Gastroesophageal sphincter (tissue), 4 donors: ENCODE measurements around the gene COL6A2. TPM values are rescaled to one million over a fixed set of nuclear protein-coding genes. Genes with fewer than 3 reads are reported as not detected.
"Not testable (repeated sequence)": the region's sequence is repeated elsewhere in the genome, so short reads cannot be mapped to it uniquely, and the experiment has no call there.

Experiments
- ATAC-seq: fragments of 150-250 bp; one replicate; pipeline ENCODE4 v1.9.1; 2016; ENCODE audit warnings: mild to moderate bottlenecking, moderate library complexity
- H3K27ac ChIP-seq, 4 donors: fragments of 200-600 bp; sonication (generic) in 3 of 4; 1 replicate in 3 of 4; 2 replicates in 1 of 4; pipeline ENCODE4 v1.5.1; 2016 to 2019
- H3K27me3 ChIP-seq: fragments of 200-600 bp; sonication (generic); one replicate; pipeline ENCODE4 v1.5.1; 2019
- H3K36me3 ChIP-seq, 2 donors: fragments of 200-600 bp; sonication (generic); one replicate each; pipeline ENCODE4 v1.5.1; 2019; ENCODE audit warnings: control low read depth in 1 of 2
- H3K4me1 ChIP-seq, 3 donors: fragments of 200-600 bp; sonication (generic); 1 replicate in 2 of 3; 2 replicates in 1 of 3; pipeline ENCODE4 v1.5.1; 2016 to 2019; ENCODE audit warnings: control low read depth in 2 of 3
- H3K4me3 ChIP-seq, 2 donors: fragments of 200-600 bp; sonication (generic); one replicate each; pipeline ENCODE4 v1.5.1; 2019; ENCODE audit warnings: mild to moderate bottlenecking in 1 of 2, moderate library complexity in 1 of 2
- H3K9me3 ChIP-seq, 3 donors: fragments of 200-600 bp; sonication (generic); one replicate each; pipeline ENCODE4 v1.5.1; 2017 to 2019; ENCODE audit warnings: control low read depth in 2 of 3
- CTCF ChIP-seq, 4 experiments: fragments of 200-600 bp in 2 of 4; fragments of 450-650 bp in 2 of 4; sonication (generic) in 1 of 4; IDR thresholded peaks; one replicate each; pipeline ENCODE4 v1.5.1; 2017 to 2019; ENCODE audit warnings: antibody characterized with exemption in 4 of 4, mild to moderate bottlenecking in 2 of 4, moderate library complexity in 2 of 4
- EP300 ChIP-seq: sonication (generic); formaldehyde crosslinking; IDR thresholded peaks from one replicate; pipeline ENCODE4 v1.6.1; 2017; ENCODE audit warnings: antibody characterized with exemption, mild to moderate bottlenecking
- POLR2A ChIP-seq, 2 donors: fragments of 450-650 bp; IDR thresholded peaks; one replicate each; pipeline ENCODE4 v1.6.1; 2017; ENCODE audit warnings: antibody characterized with exemption in 2 of 2, mild to moderate bottlenecking in 2 of 2, moderate library complexity in 1 of 2
- POLR2AphosphoS5 ChIP-seq: sonication (generic); formaldehyde crosslinking; IDR thresholded peaks from one replicate; pipeline ENCODE4 v1.6.1; 2017; ENCODE audit warnings: antibody characterized with exemption
- WGBS, 2 donors: methylation state at CpG; one replicate each; pipeline ENCODE4 v1.1.5; 2018; ENCODE audit warnings: low coverage in 1 of 2; 5-methylcytosine and 5-hydroxymethylcytosine counted together
- total RNA-seq, 4 donors: library from RNA; depleted of rRNA; stranded (reverse); fragments of >200 nt; gene quantifications; one replicate each; pipeline ENCODE4 v1.1.0, GENCODE V29; 2016

COL6A2 gene
- total RNA-seq, 4 donors from 2014 or later: 720 to 1,286 (median 1,215) TPM

- H3K4me1 ChIP-seq: peaks cover 0 to 29% (median 3%) of the 10 kb centered on the region in 3 donors
- ATAC-seq: no peak
- no peak overlapping the region for H3K27ac ChIP-seq
- no peaks in the 10 kb centered on the region for H3K36me3 ChIP-seq
- no peak overlapping the region for H3K4me3 ChIP-seq
- peaks cover 6% of the 10 kb centered on the region for H3K27me3 ChIP-seq
- WGBS, 2 donors: 88 to 96% methylated on average over 4 to 13 of the region's 15 CpGs
- TF ChIP-seq POLR2AphosphoS5 (no peak), POLR2A (IDR thresholded peaks at IDR 0.05) (no peak), CTCF (IDR thresholded peaks at IDR 0.05) (no peak), EP300 (no peak)
- no peaks in the 10 kb centered on the region for H3K9me3 ChIP-seq
These were observed 41.8 kb downstream of the COL6A2 start for GRCh38 chr21:46139686-46140085.

GRCh38 chr21:46140352-46141003, 42.6 kb downstream of the COL6A2 start:
- peak overlapping the region in 2 of 4 donors; percentile 17 to 19 for H3K27ac ChIP-seq
- WGBS, 2 donors: 34 to 55% methylated on average over 16 to 18 of the region's 29 CpGs
- peaks cover 0 to 29% (median 3%) of the 10 kb centered on the region in 3 donors for H3K4me1 ChIP-seq
- H3K27me3 ChIP-seq, H3K9me3 ChIP-seq, H3K4me3 ChIP-seq, H3K36me3 ChIP-seq, ATAC-seq: not testable (repeated sequence)

GRCh38 chr21:46141767-46142581, 44.1 kb downstream of the COL6A2 start:
- H3K27ac ChIP-seq: no peak overlapping the region
- H3K4me1 ChIP-seq: peaks cover 0 to 18% (median 3%) of the 10 kb centered on the region in 3 donors
- H3K36me3 ChIP-seq: no peaks in the 10 kb centered on the region
- no peaks in the 10 kb centered on the region for H3K9me3 ChIP-seq
- H3K27me3 ChIP-seq: peaks cover 6% of the 10 kb centered on the region
- WGBS, 2 donors: 91% methylated on average over 18 to 30 of the region's 45 CpGs
- TF ChIP-seq CTCF (IDR thresholded peaks at IDR 0.05) (no peak), POLR2A (IDR thresholded peaks at IDR 0.05) (no peak), EP300 (no peak), POLR2AphosphoS5 (no peak)
- H3K4me3 ChIP-seq: no peak overlapping the region
- no peak for ATAC-seq

GRCh38 chr21:46142582-46143473, 44.9 kb downstream of the COL6A2 start:
- ATAC-seq: no peak
- no peaks in the 10 kb centered on the region for H3K36me3 ChIP-seq
- no peak overlapping the region for H3K4me3 ChIP-seq
- H3K9me3 ChIP-seq: no peaks in the 10 kb centered on the region
- WGBS, 2 donors: 75 to 83% methylated on average over 12 to 17 of the region's 21 CpGs
- H3K27ac ChIP-seq: peak overlapping the region in 1 of 4 donors; percentile 77
- H3K27me3 ChIP-seq: peaks cover 6% of the 10 kb centered on the region
- H3K4me1 ChIP-seq: peaks cover 0 to 17% (median 3%) of the 10 kb centered on the region in 3 donors
- TF ChIP-seq POLR2AphosphoS5 (no peak), POLR2A (IDR thresholded peaks at IDR 0.05) (no peak)

GRCh38 chr21:46144464-46145070, 46.7 kb downstream of the COL6A2 start:
- H3K36me3 ChIP-seq: no peaks in the 10 kb centered on the region
- 0% methylated on average over 1 of the region's 4 CpGs for WGBS, 2 donors
- peak overlapping the region in 1 of 4 donors; percentile 77 for H3K27ac ChIP-seq
- peaks cover 0 to 17% (median 3%) of the 10 kb centered on the region in 3 donors for H3K4me1 ChIP-seq
- TF ChIP-seq CTCF (IDR thresholded peaks at IDR 0.05) (no peak), EP300 (no peak), POLR2AphosphoS5 (no peak), POLR2A (IDR thresholded peaks at IDR 0.05) (no peak)
- H3K27me3 ChIP-seq: peaks cover 4% of the 10 kb centered on the region
- H3K9me3 ChIP-seq: no peaks in the 10 kb centered on the region
- no peak overlapping the region for H3K4me3 ChIP-seq
- ATAC-seq: no peak
